H9 (cell line): ENCODE measurements around the gene KRT13. TPM values are rescaled to one million over a fixed set of nuclear protein-coding genes. Genes with fewer than 3 reads are reported as not detected.

Experiments used
- DNase-seq: peaks from one replicate; pipeline ENCODE4 v3.0.0-alpha.2; 2017
- H2AFZ ChIP-seq: one replicate; pipeline ENCODE4 v1.6.1; 2013; ENCODE audit warnings: mild to moderate bottlenecking, low read length, control low read depth, moderate library complexity
- H2AK5ac ChIP-seq: 2 replicates; pipeline ENCODE4 v1.6.1; 2013; ENCODE audit warnings: low read length, control low read depth, mixed read lengths; ENCODE audit not compliant: insufficient read length
- H2BK120ac ChIP-seq: one replicate; pipeline ENCODE4 v1.6.1; 2013; ENCODE audit warnings: low read depth, mild to moderate bottlenecking, low read length, control low read depth, inconsistent platforms; ENCODE audit not compliant: poor library complexity, severe bottlenecking
- H2BK12ac ChIP-seq: 2 replicates; pipeline ENCODE4 v1.6.1; 2013; ENCODE audit warnings: low read length, control low read depth, mixed read lengths, low read depth; ENCODE audit not compliant: insufficient read length
- H2BK15ac ChIP-seq: 2 replicates; pipeline ENCODE4 v1.6.1; 2013; ENCODE audit warnings: low read depth, low read length, control low read depth
- H2BK20ac ChIP-seq: one replicate; pipeline ENCODE4 v1.6.1; 2013; ENCODE audit warnings: low read depth, mild to moderate bottlenecking, low read length, control low read depth, inconsistent platforms; ENCODE audit not compliant: poor library complexity, severe bottlenecking
- H2BK5ac ChIP-seq: 2 replicates; pipeline ENCODE4 v1.6.1; 2013; ENCODE audit warnings: low read length, control low read depth, mixed read lengths; ENCODE audit not compliant: insufficient read length
- H3K14ac ChIP-seq: 2 replicates; pipeline ENCODE4 v1.6.1; 2013; ENCODE audit warnings: low read length, control low read depth; ENCODE audit not compliant: insufficient read depth
- H3K18ac ChIP-seq: 2 replicates; pipeline ENCODE4 v1.6.1; 2013; ENCODE audit warnings: low read depth, mild to moderate bottlenecking, mixed read lengths, low read length, control low read depth; ENCODE audit not compliant: insufficient read length
- H3K23ac ChIP-seq: 2 replicates; pipeline ENCODE4 v1.6.1; 2013; ENCODE audit warnings: low read length, control low read depth, mixed read lengths, low read depth; ENCODE audit not compliant: insufficient read length
- H3K23me2 ChIP-seq: 2 replicates; pipeline ENCODE4 v1.6.1; 2013; ENCODE audit warnings: low read depth, mild to moderate bottlenecking, mixed read lengths, low read length, control low read depth; ENCODE audit not compliant: insufficient read length, poor library complexity, severe bottlenecking
- H3K27ac ChIP-seq: 2 replicates; pipeline ENCODE4 v1.5.1; 2013; ENCODE audit warnings: low read length, control low read depth, mixed read lengths, low read depth; ENCODE audit not compliant: insufficient read length
- H3K27me3 ChIP-seq: 2 replicates; pipeline ENCODE4 v1.6.1; 2013; ENCODE audit warnings: low read length, control low read depth, inconsistent platforms; ENCODE audit not compliant: insufficient read depth
- H3K4ac ChIP-seq: 2 replicates; pipeline ENCODE4 v1.6.1; 2013; ENCODE audit warnings: low read depth, mild to moderate bottlenecking, control low read depth, inconsistent platforms, low read length, moderate library complexity
- H3K4me1 ChIP-seq: 2 replicates; pipeline ENCODE4 v1.6.1; 2013; ENCODE audit warnings: low read length, control low read depth, inconsistent platforms; ENCODE audit not compliant: insufficient read depth
- H3K4me2 ChIP-seq: 2 replicates; pipeline ENCODE4 v1.6.1; 2013; ENCODE audit warnings: low read length, control low read depth, mixed read lengths; ENCODE audit not compliant: insufficient read length, insufficient read depth
- H3K56ac ChIP-seq: 2 replicates; pipeline ENCODE4 v1.6.1; 2013; ENCODE audit warnings: low read depth, mild to moderate bottlenecking, mixed read lengths, low read length, control low read depth; ENCODE audit not compliant: insufficient read length
- H3K79me1 ChIP-seq: 2 replicates; pipeline ENCODE4 v1.6.1; 2013; ENCODE audit warnings: low read depth, mild to moderate bottlenecking, moderate library complexity, low read length, control low read depth, inconsistent platforms; ENCODE audit not compliant: insufficient read depth, poor library complexity, severe bottlenecking
- H3K79me2 ChIP-seq: 2 replicates; pipeline ENCODE4 v1.6.1; 2013; ENCODE audit warnings: low read length, control low read depth, inconsistent platforms; ENCODE audit not compliant: insufficient read depth
- H3K9ac ChIP-seq: 2 replicates; pipeline ENCODE4 v1.6.1; 2013; ENCODE audit warnings: low read length, control low read depth, mixed read lengths; ENCODE audit not compliant: insufficient read length; ENCODE audit errors: extremely low read depth
- H3K9me3 ChIP-seq: one replicate; pipeline ENCODE4 v1.6.1; 2013; ENCODE audit warnings: low read depth, low read length, inconsistent platforms; ENCODE audit not compliant: control insufficient read depth
- H3T11ph ChIP-seq: one replicate; pipeline ENCODE4 v1.6.1; 2013; ENCODE audit warnings: mild to moderate bottlenecking, low read length, control low read depth, inconsistent platforms
- H4K20me1 ChIP-seq: one replicate; pipeline ENCODE4 v1.6.1; 2013; ENCODE audit not compliant: control insufficient read depth, insufficient read length, insufficient read depth
- H4K5ac ChIP-seq: 2 replicates; pipeline ENCODE4 v1.6.1; 2013; ENCODE audit warnings: low read depth, mild to moderate bottlenecking, mixed read lengths, low read length, control low read depth; ENCODE audit not compliant: insufficient read length
- H4K8ac ChIP-seq: replicated peaks from 2 replicates; pipeline ENCODE4 v1.6.1; 2013; ENCODE audit warnings: low read length, control low read depth, mixed read lengths, low read depth; ENCODE audit not compliant: insufficient read length
- H4K91ac ChIP-seq: 2 replicates; pipeline ENCODE4 v1.6.1; 2013; ENCODE audit warnings: low read depth, mild to moderate bottlenecking, moderate library complexity, mixed read lengths, low read length, control low read depth; ENCODE audit not compliant: insufficient read length
- H3K27ac Mint-ChIP-seq, 3 experiments: 2 replicates in 2 of 3; 3 replicates in 1 of 3; pipeline ENCODE4 v1.8.0; 2020 to 2021; ENCODE audit warnings: mixed read lengths in 3 of 3, mild to moderate bottlenecking in 1 of 3, moderate library complexity in 1 of 3
- H3K27me3 Mint-ChIP-seq: 2 replicates; pipeline ENCODE4 v1.8.0; 2021; ENCODE audit warnings: low read depth, mild to moderate bottlenecking, moderate library complexity, mixed read lengths
- H3K36me3 Mint-ChIP-seq, 3 experiments: 2 replicates in 2 of 3; 3 replicates in 1 of 3; pipeline ENCODE4 v1.8.0; 2020 to 2021; ENCODE audit warnings: low read depth in 3 of 3, mixed read lengths in 3 of 3; ENCODE audit not compliant: insufficient read depth in 1 of 3
- H3K4me1 Mint-ChIP-seq, 2 experiments: 2 replicates each; pipeline ENCODE4 v1.8.0; 2020; ENCODE audit warnings: mixed read lengths in 2 of 2
- H3K4me3 Mint-ChIP-seq, 2 experiments: 2 replicates in 1 of 2; 3 replicates in 1 of 2; pipeline ENCODE4 v1.8.0; 2020 to 2021; ENCODE audit warnings: mild to moderate bottlenecking in 2 of 2, mixed read lengths in 2 of 2, moderate library complexity in 1 of 2
- H3K9me3 Mint-ChIP-seq, 2 experiments: 2 replicates in 1 of 2; 3 replicates in 1 of 2; pipeline ENCODE4 v1.8.0; 2020; ENCODE audit warnings: mild to moderate bottlenecking in 2 of 2, mixed read lengths in 2 of 2, moderate library complexity in 1 of 2
- WGBS: extraction: QIAGEN DNeasy Blood & Tissue Kit; methylation state at CpG from one replicate; pipeline ENCODE4 v1.1.7; 2013; ENCODE audit warnings: missing lambda C conversion rate, low lambda C conversion rate, mixed read lengths; ENCODE audit not compliant: insufficient read length; ENCODE audit errors: extremely low coverage; 5-methylcytosine and 5-hydroxymethylcytosine counted together
- total RNA-seq: library from RNA; stranded (reverse); gene quantifications from 2 replicates; pipeline ENCODE4 v1.2.1, GENCODE V29; 2021
- TF ChIP-seq, protein P1 (sequence below): fragments of 200-600 bp; sonication (generic); conservative IDR thresholded peaks from 3 replicates; pipeline ENCODE4 v1.8.0; 2021; ENCODE audit warnings: antibody characterized with exemption, mild to moderate bottlenecking

KRT13 gene
- total RNA-seq, 1 experiment from 2014 or later: not detected

- no peak overlapping the region for H3K9ac ChIP-seq
- no peak overlapping the region for H3K4me3 Mint-ChIP-seq
- H3K27me3 ChIP-seq: no peaks in the 10 kb centered on the region
- no peak for DNase-seq
- H3K23me2 ChIP-seq: peaks cover 3% of the 10 kb centered on the region
- peaks cover 1 to 10% of the 10 kb centered on the region in 2 experiments for H3K4me1 Mint-ChIP-seq
- WGBS: no CpG with 5 or more reads among the region's 13 CpGs
- H3K79me2 ChIP-seq: no peaks in the 10 kb centered on the region
- TF ChIP-seq, protein P1, sequence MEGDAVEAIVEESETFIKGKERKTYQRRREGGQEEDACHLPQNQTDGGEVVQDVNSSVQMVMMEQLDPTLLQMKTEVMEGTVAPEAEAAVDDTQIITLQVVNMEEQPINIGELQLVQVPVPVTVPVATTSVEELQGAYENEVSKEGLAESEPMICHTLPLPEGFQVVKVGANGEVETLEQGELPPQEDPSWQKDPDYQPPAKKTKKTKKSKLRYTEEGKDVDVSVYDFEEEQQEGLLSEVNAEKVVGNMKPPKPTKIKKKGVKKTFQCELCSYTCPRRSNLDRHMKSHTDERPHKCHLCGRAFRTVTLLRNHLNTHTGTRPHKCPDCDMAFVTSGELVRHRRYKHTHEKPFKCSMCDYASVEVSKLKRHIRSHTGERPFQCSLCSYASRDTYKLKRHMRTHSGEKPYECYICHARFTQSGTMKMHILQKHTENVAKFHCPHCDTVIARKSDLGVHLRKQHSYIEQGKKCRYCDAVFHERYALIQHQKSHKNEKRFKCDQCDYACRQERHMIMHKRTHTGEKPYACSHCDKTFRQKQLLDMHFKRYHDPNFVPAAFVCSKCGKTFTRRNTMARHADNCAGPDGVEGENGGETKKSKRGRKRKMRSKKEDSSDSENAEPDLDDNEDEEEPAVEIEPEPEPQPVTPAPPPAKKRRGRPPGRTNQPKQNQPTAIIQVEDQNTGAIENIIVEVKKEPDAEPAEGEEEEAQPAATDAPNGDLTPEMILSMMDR: no peak
- H3T11ph ChIP-seq: no peak overlapping the region
- no peak overlapping the region for H3K4ac ChIP-seq
- H4K91ac ChIP-seq: no peak overlapping the region
- no peak overlapping the region for H3K27ac Mint-ChIP-seq
- no peak overlapping the region for H3K4me2 ChIP-seq
- no peak overlapping the region for H4K5ac ChIP-seq
- H4K20me1 ChIP-seq: no peaks in the 10 kb centered on the region
- no peak overlapping the region for H3K27ac ChIP-seq
- no peak overlapping the region for H2BK120ac ChIP-seq
- no peak overlapping the region for H4K8ac ChIP-seq
- peaks cover 27% of the 10 kb centered on the region for H3K27me3 Mint-ChIP-seq
- no peaks in the 10 kb centered on the region for H3K79me1 ChIP-seq
- no peaks in the 10 kb centered on the region for H3K4me1 ChIP-seq
- no peaks in the 10 kb centered on the region for H3K36me3 Mint-ChIP-seq
- no peak overlapping the region for H3K23ac ChIP-seq
- no peak overlapping the region for H3K14ac ChIP-seq
- H3K18ac ChIP-seq: no peak overlapping the region
- no peak overlapping the region for H2AK5ac ChIP-seq
- H2BK12ac ChIP-seq: no peak overlapping the region
- H3K9me3 Mint-ChIP-seq: no peaks in the 10 kb centered on the region
- no peak overlapping the region for H2BK15ac ChIP-seq
- no peak overlapping the region for H2AFZ ChIP-seq
- H3K9me3 ChIP-seq: no peaks in the 10 kb centered on the region
- H2BK5ac ChIP-seq: no peak overlapping the region
- H2BK20ac ChIP-seq: no peak overlapping the region
- no peak overlapping the region for H3K56ac ChIP-seq
Measured at GRCh38 chr17:41486316-41486715, 19.1 kb downstream of the KRT13 start.
